IPS-20b (cell line): ENCODE measurements around the gene RNF187.
"Not testable (repeated sequence)": the region's sequence is repeated elsewhere in the genome, so short reads cannot be mapped to it uniquely, and the experiment has no call there.

Experiments used
- H3K27ac ChIP-seq: one replicate; pipeline ENCODE4 v1.5.1; 2013; ENCODE audit warnings: low read length
- H3K27me3 ChIP-seq: 2 replicates; pipeline ENCODE4 v1.6.1; 2013; ENCODE audit warnings: mild to moderate bottlenecking, low read length, inconsistent platforms; ENCODE audit not compliant: insufficient read depth
- H3K36me3 ChIP-seq: 2 replicates; pipeline ENCODE4 v1.6.1; 2013; ENCODE audit warnings: low read depth, mild to moderate bottlenecking, inconsistent platforms, low read length, moderate library complexity; ENCODE audit not compliant: insufficient read depth
- H3K4me1 ChIP-seq: 2 replicates; pipeline ENCODE4 v1.6.1; 2013; ENCODE audit warnings: mild to moderate bottlenecking, control low read depth, inconsistent platforms, low read length, moderate library complexity; ENCODE audit not compliant: insufficient read depth
- H3K4me3 ChIP-seq: 2 replicates; pipeline ENCODE4 v1.5.1; 2013; ENCODE audit warnings: mild to moderate bottlenecking, low read length, inconsistent platforms
- H3K9ac ChIP-seq: 2 replicates; pipeline ENCODE4 v1.6.1; 2013; ENCODE audit warnings: low read depth, mild to moderate bottlenecking, inconsistent platforms, low read length, moderate library complexity
- H3K9me3 ChIP-seq: 2 replicates; pipeline ENCODE4 v1.6.1; 2013; ENCODE audit warnings: mild to moderate bottlenecking, low read depth, low read length, inconsistent platforms; ENCODE audit not compliant: insufficient read depth

RNF187 gene

DNA sequence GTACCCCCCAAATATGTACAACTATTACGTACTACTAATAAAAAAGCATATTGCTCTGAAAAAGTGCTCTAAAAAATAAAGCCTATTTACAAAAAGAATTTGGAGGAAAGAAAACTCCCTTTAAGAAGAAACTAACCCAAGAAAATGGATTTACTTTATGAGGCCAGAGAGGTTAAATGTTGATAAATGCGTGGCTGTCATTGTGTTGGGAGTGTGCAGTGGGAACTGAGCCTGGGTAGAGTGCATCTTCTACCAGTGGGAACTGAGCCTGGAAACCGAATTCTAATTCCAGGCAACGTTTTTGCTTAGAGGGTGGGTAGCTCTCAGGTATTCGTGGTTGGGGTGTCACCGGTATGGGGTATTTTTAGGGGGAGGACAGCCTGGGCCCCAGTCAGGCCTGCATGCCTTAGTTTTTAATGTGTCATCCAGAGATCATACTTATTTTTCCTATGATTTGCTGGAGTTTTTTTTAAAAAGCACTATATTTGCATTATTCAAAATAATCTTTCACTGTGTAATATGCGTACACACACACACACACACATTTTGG lies 24.1 kb upstream of the RNF187 start:
- no peak overlapping the region for H3K27ac ChIP-seq
- H3K4me3 ChIP-seq = peak overlapping the region; percentile 83
- H3K36me3 ChIP-seq = no peaks in the 10 kb centered on the region
- peaks cover 9% of the 10 kb centered on the region; the same call in 1 of the 2 replicates for H3K4me1 ChIP-seq
- peaks cover 55% of the 10 kb centered on the region for H3K27me3 ChIP-seq
- no peaks in the 10 kb centered on the region for H3K9me3 ChIP-seq
- peak overlapping the region; percentile 70; the same call in 1 of the 2 replicates for H3K9ac ChIP-seq

DNA sequence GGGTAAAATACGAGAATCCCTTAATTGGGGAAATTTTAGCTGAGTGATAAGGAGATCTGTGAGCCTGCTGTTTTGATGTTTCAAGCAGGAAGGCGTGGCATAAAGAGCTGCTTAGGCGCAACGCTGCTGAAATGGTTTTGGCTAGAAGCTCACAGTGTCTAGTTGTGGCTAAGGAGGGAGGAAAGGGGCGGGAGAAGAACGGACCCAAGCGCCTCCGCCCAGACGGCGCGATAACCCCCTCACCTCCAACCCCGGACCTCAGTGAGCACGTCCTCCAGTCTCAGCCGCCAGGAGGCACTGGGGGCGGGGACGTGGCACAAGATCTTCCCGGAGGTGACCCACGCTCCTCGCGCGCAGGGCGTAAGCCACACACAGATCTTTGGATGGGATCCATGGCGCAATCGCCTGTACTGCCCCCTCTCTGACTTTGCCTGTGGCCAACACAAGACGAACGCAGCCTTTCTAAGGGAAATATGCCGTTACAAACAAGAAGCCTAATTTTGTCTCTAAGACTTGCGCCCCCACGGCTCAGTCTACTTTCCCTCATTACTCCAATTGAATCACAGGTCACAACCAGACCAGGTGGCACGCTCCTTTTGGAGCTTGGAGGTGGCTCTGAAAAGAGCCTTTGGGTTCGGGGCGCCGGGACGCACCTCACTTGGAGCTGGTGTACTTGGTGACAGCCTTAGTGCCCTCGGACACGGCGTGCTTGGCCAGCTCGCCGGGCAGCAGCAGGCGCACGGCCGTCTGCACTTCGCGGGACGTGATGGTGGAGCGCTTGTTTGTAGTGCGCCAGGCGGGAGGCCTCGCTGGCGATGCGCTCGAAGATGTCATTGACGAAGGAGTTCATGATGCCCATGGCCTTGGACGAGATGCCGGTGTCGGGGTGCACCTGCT lies 23.4 kb upstream of the RNF187 start:
- Histone ChIP-seq H3K9ac (peak overlapping the region; percentile 70; the same call in 1 of the 2 replicates), H3K27me3 (peaks cover 60% of the 10 kb centered on the region), H3K4me1 (peaks cover 9% of the 10 kb centered on the region; the same call in 1 of the 2 replicates), H3K27ac (no peak overlapping the region), H3K4me3 (peak overlapping the region; percentile 83), H3K36me3 (no peaks in the 10 kb centered on the region), H3K9me3 (no peaks in the 10 kb centered on the region)

- Histone ChIP-seq H3K9ac (peak overlapping the region; percentile 84), H3K36me3 (no peaks in the 10 kb centered on the region), H3K9me3 (no peaks in the 10 kb centered on the region), H3K4me1 (peaks cover 9% of the 10 kb centered on the region; the same call in 1 of the 2 replicates), H3K27ac (no peak overlapping the region), H3K4me3 (peak overlapping the region; percentile 83), H3K27me3 (peaks cover 66% of the 10 kb centered on the region)
These were observed 22.6 kb upstream of the RNF187 start for GRCh38 chr1:228464487-228464983.

- Histone ChIP-seq H3K4me3 (peak overlapping the region; percentile 83), H3K36me3 (no peaks in the 10 kb centered on the region), H3K27ac (peak overlapping the region; percentile 0), H3K27me3 (peaks cover 66% of the 10 kb centered on the region), H3K4me1 (peaks cover 9% of the 10 kb centered on the region; the same call in 1 of the 2 replicates), H3K9ac (peak overlapping the region; percentile 84), H3K9me3 (no peaks in the 10 kb centered on the region)
These were observed 22.0 kb upstream of the RNF187 start for GRCh38 chr1:228465141-228465540.

DNA sequence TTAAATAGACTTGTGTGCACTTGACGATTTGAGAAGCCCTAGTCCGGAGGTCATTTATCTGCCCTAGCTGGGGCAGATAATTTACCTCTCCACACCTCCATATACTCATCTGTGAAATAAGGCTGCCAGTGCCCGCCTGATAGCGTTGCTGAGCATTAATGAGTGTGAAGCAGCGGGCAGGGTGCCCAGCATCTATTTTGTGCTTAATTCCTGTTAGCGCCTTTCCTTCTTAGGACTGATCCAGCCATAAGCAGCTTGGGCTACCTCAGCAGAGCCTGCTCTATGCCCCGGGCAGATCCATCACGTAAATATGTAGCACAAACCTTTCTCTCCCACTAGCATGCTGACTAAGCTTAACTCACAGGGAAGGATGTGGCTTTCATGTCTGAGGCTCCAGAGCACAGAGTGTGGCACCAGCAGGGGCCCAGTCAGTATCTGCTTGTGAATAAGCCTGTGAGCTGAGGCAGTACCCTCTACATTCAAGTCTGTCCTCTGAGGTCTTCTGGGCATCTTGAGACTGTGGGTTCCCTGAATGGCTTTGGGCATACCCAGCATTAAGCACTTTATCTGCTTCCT lies 21.5 kb upstream of the RNF187 start:
- Histone ChIP-seq H3K9ac (peak overlapping the region; percentile 84; the same call in 1 of the 2 replicates), H3K27ac (no peak overlapping the region), H3K36me3 (no peaks in the 10 kb centered on the region), H3K27me3 (peaks cover 66% of the 10 kb centered on the region), H3K4me3 (peak overlapping the region; percentile 83; the same call in 1 of the 2 replicates), H3K9me3 (no peaks in the 10 kb centered on the region), H3K4me1 (peaks cover 9% of the 10 kb centered on the region; the same call in 1 of the 2 replicates)

- not testable (repeated sequence) for H3K9ac ChIP-seq, H3K36me3 ChIP-seq, H3K4me1 ChIP-seq, H3K27ac ChIP-seq, H3K9me3 ChIP-seq, H3K4me3 ChIP-seq
- H3K27me3 ChIP-seq = peaks cover 51% of the 10 kb centered on the region
These were observed 19.0 kb upstream of the RNF187 start for GRCh38 chr1:228468188-228468587.

DNA sequence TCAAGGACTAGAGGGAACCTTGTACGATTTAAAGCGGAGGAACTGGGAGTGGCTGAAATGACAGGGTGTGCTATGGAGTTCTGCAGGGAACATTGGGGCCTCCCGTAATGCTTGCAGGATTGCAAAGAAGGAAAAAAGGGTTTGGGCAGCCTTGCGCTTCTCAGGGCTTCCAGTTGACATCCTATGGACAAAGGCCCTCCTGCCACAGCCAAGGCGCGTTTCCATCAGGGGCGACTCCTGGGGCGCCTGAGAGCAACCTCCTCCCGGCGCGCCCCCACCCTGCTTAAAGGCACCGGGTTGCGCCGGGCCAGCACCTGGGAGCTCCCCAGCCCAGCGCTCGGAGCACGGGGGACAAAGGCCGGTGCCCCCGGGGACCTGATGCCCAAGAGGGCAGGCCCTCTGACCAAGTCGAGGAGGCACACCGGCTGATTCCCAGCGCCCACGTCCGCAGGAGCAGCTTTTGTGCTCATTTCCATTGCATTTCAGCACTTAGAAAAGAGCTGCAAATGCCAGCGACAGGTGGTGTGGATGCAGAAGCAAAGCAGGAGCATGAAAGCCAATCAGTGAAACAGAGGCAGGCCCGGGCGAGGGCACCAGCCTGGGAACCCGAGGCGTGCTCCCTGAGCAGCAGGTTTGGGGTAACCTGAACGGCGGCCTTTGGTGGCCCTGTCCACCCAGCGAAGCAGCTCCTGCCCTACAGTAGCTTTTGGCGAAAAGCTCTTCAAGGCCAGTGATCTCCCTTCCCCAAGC lies 17.6 kb upstream of the RNF187 start:
- H3K4me1 ChIP-seq = peaks cover 5% of the 10 kb centered on the region; the same call in 1 of the 2 replicates
- no peaks in the 10 kb centered on the region for H3K9me3 ChIP-seq
- no peak overlapping the region; the same call in 1 of the 2 replicates for H3K4me3 ChIP-seq
- H3K27ac ChIP-seq = no peak overlapping the region
- no peak overlapping the region for H3K9ac ChIP-seq
- H3K36me3 ChIP-seq = no peaks in the 10 kb centered on the region
- peaks cover 41% of the 10 kb centered on the region for H3K27me3 ChIP-seq

GRCh38 chr1:228471154-228471761 lies 15.9 kb upstream of the RNF187 start:
- H3K4me1 ChIP-seq = peaks cover 4% of the 10 kb centered on the region; the same call in 1 of the 2 replicates
- no peak overlapping the region for H3K27ac ChIP-seq
- no peaks in the 10 kb centered on the region for H3K36me3 ChIP-seq
- H3K9ac ChIP-seq = no peak overlapping the region
- H3K4me3 ChIP-seq = no peak overlapping the region
- no peaks in the 10 kb centered on the region for H3K9me3 ChIP-seq
- peaks cover 27% of the 10 kb centered on the region for H3K27me3 ChIP-seq

GRCh38 chr1:228471762-228472398 lies 15.3 kb upstream of the RNF187 start:
- Histone ChIP-seq H3K9me3 (no peaks in the 10 kb centered on the region), H3K4me1 (peaks cover 4% of the 10 kb centered on the region; the same call in 1 of the 2 replicates), H3K27ac (no peak overlapping the region), H3K4me3 (no peak overlapping the region), H3K36me3 (no peaks in the 10 kb centered on the region), H3K27me3 (peaks cover 21% of the 10 kb centered on the region), H3K9ac (no peak overlapping the region)

GRCh38 chr1:228472655-228473054 lies 14.5 kb upstream of the RNF187 start:
- peaks cover 15% of the 10 kb centered on the region for H3K27me3 ChIP-seq

More at GRCh38 chr1:228472655-228473054, 14.5 kb upstream of the RNF187 start:
- Histone ChIP-seq H3K4me3 (no peak overlapping the region), H3K36me3 (no peaks in the 10 kb centered on the region), H3K9ac (no peak overlapping the region), H3K4me1 (peaks cover 4% of the 10 kb centered on the region; the same call in 1 of the 2 replicates), H3K9me3 (no peaks in the 10 kb centered on the region), H3K27ac (no peak overlapping the region)
